ENCODE measurements around the gene ING3. TPM values are rescaled to one million over a fixed set of nuclear protein-coding genes. Genes with fewer than 3 reads are reported as not detected.
A peak's percentile ranks its signal among the peaks of the same experiment; 100 is the strongest.

ING3 gene
- total and polyA plus RNA-seq, 8 donors, result 6.2 to 10.8 (median 7.6) TPM

DNA sequence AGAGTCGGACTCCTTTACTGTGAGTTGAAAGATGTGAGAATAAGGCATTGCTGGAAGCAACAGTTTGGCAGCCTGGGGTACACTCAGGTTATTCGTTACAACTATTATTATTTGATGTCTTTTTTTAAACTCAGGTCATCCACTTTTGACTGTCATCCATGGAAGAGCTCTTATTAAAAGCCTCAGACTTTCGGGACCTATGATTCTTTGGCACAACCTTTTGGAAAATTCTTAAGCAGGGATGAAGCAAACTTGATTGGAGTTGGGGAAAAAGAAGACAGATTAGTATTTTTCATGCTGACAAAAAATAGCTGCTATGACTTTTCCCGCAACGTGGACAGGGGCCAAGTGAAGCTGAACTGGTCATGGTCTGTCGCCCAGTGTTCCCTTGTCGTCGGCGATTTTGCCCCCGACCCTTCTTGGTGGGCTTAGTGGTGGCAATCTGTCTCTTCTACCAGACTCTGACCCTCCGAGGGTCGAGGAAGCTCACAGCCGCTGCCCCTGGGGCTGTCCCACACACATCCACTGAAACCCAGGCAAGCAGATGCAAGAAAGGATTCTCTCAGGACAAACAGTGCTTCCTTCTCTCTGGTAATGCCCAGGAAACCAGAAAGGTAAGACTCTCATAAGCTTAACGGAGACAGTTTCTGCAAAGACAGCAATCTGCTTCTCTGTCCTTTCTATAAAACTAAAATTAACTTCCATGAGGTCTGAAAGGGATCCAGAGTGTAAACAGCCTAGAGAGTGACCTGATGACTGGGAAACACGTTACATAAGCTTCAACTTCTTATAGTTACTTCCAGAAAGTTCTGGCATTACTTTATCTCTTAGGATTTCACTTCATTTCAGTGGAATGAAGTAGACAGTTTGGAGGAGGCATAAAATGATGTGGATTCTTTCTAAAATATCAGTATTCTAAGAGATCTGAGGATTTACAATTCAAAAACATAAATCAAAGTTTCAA is 39.0 kb downstream of the ING3 start:
- intact Hi-C loops (cut with DNase I), result loop anchor here in 1 of 3 donors (10.0 kb wide), 1 partner anchor 95 kb away; no protein-coding TSS in a partner anchor
- ATAC-seq (no peak), DNase-seq (peak in 3 of 6 donors; percentile 16 to 38 (median 24)), FAIRE-seq (no peak)
- Histone ChIP-seq H3K27me3 (peaks cover 0 to 26% (median 5%) of the 10 kb centered on the region in 4 donors), H3K4me3 (peak overlapping the region in 2 of 4 donors; percentile 31 to 43), H3K27ac (peak overlapping the region in 2 of 4 donors; percentile 25 to 60), H3K9me3 (no peaks in the 10 kb centered on the region), H3K4me1 (peaks cover 0 to 3% (median 0%) of the 10 kb centered on the region in 3 donors), H3K36me3 (no peaks in the 10 kb centered on the region)
- 52 to 58% methylated on average over 15 of the region's 15 CpGs for WGBS, 2 donors
- TF ChIP-seq CTCF (IDR thresholded peaks at IDR 0.05), result no peak

GRCh38 chr7:120990468-120991118 is 40.0 kb downstream of the ING3 start:
- FAIRE-seq (peak; percentile 59), DNase-seq (no peak), ATAC-seq (no peak)
- intact Hi-C loops (cut with DNase I), result no loop called here
- Histone ChIP-seq H3K4me3 (no peak overlapping the region), H3K9me3 (no peaks in the 10 kb centered on the region), H3K36me3 (no peaks in the 10 kb centered on the region), H3K27me3 (peaks cover 0 to 26% (median 5%) of the 10 kb centered on the region in 4 donors), H3K27ac (peak overlapping the region in 1 of 4 donors; percentile 60), H3K4me1 (peaks cover 0 to 3% (median 0%) of the 10 kb centered on the region in 3 donors)
- WGBS, 2 donors, result 74 to 81% methylated on average over 6 of the region's 6 CpGs
- TF ChIP-seq CTCF (IDR thresholded peaks at IDR 0.05), result no peak

GRCh38 chr7:120991161-120991560 is 40.6 kb downstream of the ING3 start:
- no peaks in the 10 kb centered on the region for H3K9me3 ChIP-seq
- H3K36me3 ChIP-seq, result no peaks in the 10 kb centered on the region
- no peak overlapping the region for H3K4me3 ChIP-seq
- TF ChIP-seq CTCF (IDR thresholded peaks at IDR 0.05), result no peak
- FAIRE-seq, result no peak
- peak overlapping the region in 1 of 4 donors; percentile 60 for H3K27ac ChIP-seq
- H3K27me3 ChIP-seq, result peaks cover 0 to 26% (median 5%) of the 10 kb centered on the region in 4 donors
- no peak for ATAC-seq
- H3K4me1 ChIP-seq, result peaks cover 0 to 3% (median 0%) of the 10 kb centered on the region in 3 donors
- WGBS, 2 donors, result 78 to 91% methylated on average over 1 of the region's 1 CpG
- no peak for DNase-seq
- intact Hi-C loops (cut with DNase I), result no loop called here

GRCh38 chr7:120991581-120991980 is 41.0 kb downstream of the ING3 start:
- no peak overlapping the region for H3K4me3 ChIP-seq
- ATAC-seq (no peak), DNase-seq (no peak), FAIRE-seq (no peak)
- peaks cover 0 to 26% (median 5%) of the 10 kb centered on the region in 4 donors for H3K27me3 ChIP-seq
- no peaks in the 10 kb centered on the region for H3K9me3 ChIP-seq
- WGBS, 2 donors, result 21 to 36% methylated on average over 2 of the region's 2 CpGs
- no peak for TF ChIP-seq CTCF (IDR thresholded peaks at IDR 0.05)
- intact Hi-C loops (cut with DNase I), result no loop called here
- peak overlapping the region in 1 of 4 donors; percentile 60 for H3K27ac ChIP-seq
- no peaks in the 10 kb centered on the region for H3K36me3 ChIP-seq
- peaks cover 0 to 3% (median 0%) of the 10 kb centered on the region in 3 donors for H3K4me1 ChIP-seq
